Neuronal stem cell (in vitro differentiated cells): Measurements from ENCODE around the gene LIN54.

Source experiments
- DNase-seq: peaks from one replicate; pipeline ENCODE4 v3.0.0-alpha.2; 2013; ENCODE audit warnings: low spot score
- H2AFZ ChIP-seq: one replicate; pipeline ENCODE4 v1.6.1; 2013; ENCODE audit warnings: mild to moderate bottlenecking, low read length, inconsistent platforms
- H2AK5ac ChIP-seq: 2 replicates; pipeline ENCODE4 v1.6.1; 2013; ENCODE audit warnings: low read depth, mild to moderate bottlenecking, inconsistent platforms, low read length, moderate library complexity, mixed read lengths
- H2BK120ac ChIP-seq: 2 replicates; pipeline ENCODE4 v1.6.1; 2013; ENCODE audit warnings: low read depth, mild to moderate bottlenecking, inconsistent platforms, low read length, moderate library complexity, mixed read lengths
- H2BK12ac ChIP-seq: one replicate; pipeline ENCODE4 v1.6.1; 2013; ENCODE audit warnings: low read length, inconsistent platforms
- H2BK15ac ChIP-seq: 2 replicates; pipeline ENCODE4 v1.6.1; 2013; ENCODE audit warnings: mild to moderate bottlenecking, low read length, inconsistent platforms, mixed read lengths
- H2BK5ac ChIP-seq: one replicate; pipeline ENCODE4 v1.6.1; 2013; ENCODE audit warnings: inconsistent platforms, mild to moderate bottlenecking, low read length, moderate library complexity
- H3K14ac ChIP-seq: one replicate; pipeline ENCODE4 v1.6.1; 2013; ENCODE audit warnings: low read length, inconsistent platforms
- H3K18ac ChIP-seq: 2 replicates; pipeline ENCODE4 v1.6.1; 2013; ENCODE audit warnings: low read length, inconsistent platforms
- H3K23ac ChIP-seq: 2 replicates; pipeline ENCODE4 v1.6.1; 2013; ENCODE audit warnings: low read depth, mild to moderate bottlenecking, mixed read lengths, low read length, inconsistent platforms; ENCODE audit not compliant: poor library complexity
- H3K27ac ChIP-seq: replicated peaks from 3 replicates; pipeline ENCODE4 v1.5.1; 2013; ENCODE audit warnings: low read length, inconsistent platforms
- H3K27me3 ChIP-seq, 3 experiments: 2 replicates each; pipeline ENCODE4 v1.6.1; 2013; ENCODE audit warnings: low read length in 3 of 3, mild to moderate bottlenecking in 2 of 3, inconsistent platforms in 1 of 3, low read depth in 1 of 3, mixed read lengths in 1 of 3, moderate library complexity in 1 of 3; ENCODE audit not compliant: control insufficient read depth in 3 of 3, insufficient read depth in 3 of 3
- H3K36me3 ChIP-seq, 2 donors: replicated peaks in 1 of 2; 2 replicates each; pipeline ENCODE4 v1.6.1; 2013; ENCODE audit warnings: low read length in 2 of 2; ENCODE audit not compliant: control insufficient read depth in 2 of 2, insufficient read depth in 2 of 2
- H3K4ac ChIP-seq: 2 replicates; pipeline ENCODE4 v1.6.1; 2013; ENCODE audit warnings: inconsistent platforms, mild to moderate bottlenecking, low read length, moderate library complexity
- H3K4me1 ChIP-seq, 2 donors: 1 replicate in 1 of 2; 2 replicates in 1 of 2; pipeline ENCODE4 v1.6.1; 2013; ENCODE audit warnings: low read length in 2 of 2, low read depth in 1 of 2; ENCODE audit not compliant: control insufficient read depth in 2 of 2, insufficient read depth in 1 of 2
- H3K4me2 ChIP-seq: one replicate; pipeline ENCODE4 v1.6.1; 2013; ENCODE audit warnings: mild to moderate bottlenecking, low read length, inconsistent platforms; ENCODE audit not compliant: insufficient read depth, poor library complexity, severe bottlenecking
- H3K4me3 ChIP-seq, 2 donors: 2 replicates each; pipeline ENCODE4 v1.5.1; 2013; ENCODE audit warnings: low read length in 2 of 2, mild to moderate bottlenecking in 2 of 2, inconsistent platforms in 1 of 2, moderate library complexity in 1 of 2
- H3K79me1 ChIP-seq: one replicate; pipeline ENCODE4 v1.6.1; 2013; ENCODE audit warnings: low read depth, mild to moderate bottlenecking, inconsistent platforms, low read length, moderate library complexity
- H3K9ac ChIP-seq: one replicate; pipeline ENCODE4 v1.6.1; 2013; ENCODE audit warnings: mild to moderate bottlenecking, low read depth, low read length, inconsistent platforms; ENCODE audit not compliant: poor library complexity
- H3K9me3 ChIP-seq, 2 donors: replicated peaks in 1 of 2; 2 replicates each; pipeline versions ENCODE3 to v1.6.1; 2013; ENCODE audit warnings: low read length in 2 of 2, mild to moderate bottlenecking in 2 of 2, inconsistent platforms in 1 of 2, low read depth in 1 of 2, mixed read lengths in 1 of 2, moderate library complexity in 1 of 2; ENCODE audit not compliant: control insufficient read depth in 2 of 2, insufficient read depth in 1 of 2
- H4K8ac ChIP-seq: one replicate; pipeline ENCODE4 v1.6.1; 2013; ENCODE audit warnings: low read depth, mild to moderate bottlenecking, inconsistent platforms, low read length, moderate library complexity
- H4K91ac ChIP-seq: one replicate; pipeline ENCODE4 v1.6.1; 2013; ENCODE audit warnings: low read length, low read depth, mild to moderate bottlenecking, inconsistent platforms; ENCODE audit not compliant: poor library complexity
- WGBS, 2 donors: extraction: QIAGEN DNeasy Blood & Tissue Kit; methylation state at CpG; one replicate each; pipeline ENCODE4 v1.1.7; 2013; ENCODE audit warnings: missing lambda C conversion rate in 2 of 2, mixed read lengths in 1 of 2; ENCODE audit not compliant: insufficient read length in 2 of 2, insufficient replicate concordance in 1 of 2; ENCODE audit errors: extremely low coverage in 2 of 2; 5-methylcytosine and 5-hydroxymethylcytosine counted together

The LIN54 gene

GRCh38 chr4:83002329-83002728 lies 8.3 kb downstream of the LIN54 start:
- WGBS, 2 donors = no CpG with 5 or more reads among the region's 3 CpGs
- no peak overlapping the region for H3K23ac ChIP-seq
- no peak overlapping the region for H2BK15ac ChIP-seq
- no peak overlapping the region for H2AK5ac ChIP-seq
- H3K4me3 ChIP-seq = no peak overlapping the region
- H2BK120ac ChIP-seq = no peak overlapping the region
- H4K91ac ChIP-seq = no peak overlapping the region
- no peaks in the 10 kb centered on the region for H3K79me1 ChIP-seq
- no peak overlapping the region for H3K9ac ChIP-seq
- no peak overlapping the region for H2BK12ac ChIP-seq
- DNase-seq = no peak
- H3K27ac ChIP-seq = no peak overlapping the region
- no peaks in the 10 kb centered on the region for H3K9me3 ChIP-seq
- no peak overlapping the region for H2BK5ac ChIP-seq
- H4K8ac ChIP-seq = no peak overlapping the region
- no peak overlapping the region for H3K14ac ChIP-seq
- no peak overlapping the region for H3K4me2 ChIP-seq
- no peak overlapping the region for H2AFZ ChIP-seq
- no peak overlapping the region for H3K4ac ChIP-seq
- no peaks in the 10 kb centered on the region for H3K27me3 ChIP-seq
- no peaks in the 10 kb centered on the region for H3K4me1 ChIP-seq
- no peak overlapping the region for H3K18ac ChIP-seq
- H3K36me3 ChIP-seq = peaks cover 0 to 7% of the 10 kb centered on the region in 2 donors

- no peak overlapping the region for H3K18ac ChIP-seq
- H3K9ac ChIP-seq = no peak overlapping the region
- H3K27ac ChIP-seq = no peak overlapping the region
- no peak overlapping the region for H2BK15ac ChIP-seq
- H3K36me3 ChIP-seq = peaks cover 0 to 4% of the 10 kb centered on the region in 2 donors
- H3K14ac ChIP-seq = no peak overlapping the region
- no peaks in the 10 kb centered on the region for H3K9me3 ChIP-seq
- H4K91ac ChIP-seq = no peak overlapping the region
- H2AFZ ChIP-seq = no peak overlapping the region
- no peak overlapping the region for H2AK5ac ChIP-seq
- H2BK12ac ChIP-seq = no peak overlapping the region
- DNase-seq = no peak
- H2BK5ac ChIP-seq = no peak overlapping the region
- no peak overlapping the region for H3K4me3 ChIP-seq
- H3K27me3 ChIP-seq = no peaks in the 10 kb centered on the region
- no peak overlapping the region for H2BK120ac ChIP-seq
- no peak overlapping the region for H3K4ac ChIP-seq
- H4K8ac ChIP-seq = no peak overlapping the region
- no peak overlapping the region for H3K23ac ChIP-seq
- H3K4me2 ChIP-seq = no peak overlapping the region
- H3K79me1 ChIP-seq = no peaks in the 10 kb centered on the region
- no peaks in the 10 kb centered on the region for H3K4me1 ChIP-seq
Observed at GRCh38 chr4:82998898-82999297, 11.7 kb downstream of the LIN54 start.

GRCh38 chr4:82994834-82995233 lies 15.8 kb downstream of the LIN54 start:
- Histone ChIP-seq H3K4me3 (no peak overlapping the region), H2BK12ac (no peak overlapping the region), H3K79me1 (peaks cover 2% of the 10 kb centered on the region), H2BK120ac (no peak overlapping the region), H3K27me3 (no peaks in the 10 kb centered on the region), H3K4me2 (no peak overlapping the region), H3K23ac (no peak overlapping the region), H4K91ac (no peak overlapping the region), H3K4ac (no peak overlapping the region), H3K18ac (no peak overlapping the region), H2AFZ (no peak overlapping the region), H3K36me3 (no peaks in the 10 kb centered on the region), H2BK15ac (no peak overlapping the region), H3K27ac (no peak overlapping the region), H3K14ac (no peak overlapping the region), H4K8ac (no peak overlapping the region), H2BK5ac (no peak overlapping the region), H2AK5ac (no peak overlapping the region), H3K9me3 (peaks cover 0 to 2% of the 10 kb centered on the region in 2 donors), H3K4me1 (no peaks in the 10 kb centered on the region), H3K9ac (no peak overlapping the region)
- no CpG with 5 or more reads among the region's 4 CpGs for WGBS, 2 donors
- no peak for DNase-seq

GRCh38 chr4:82989575-82990429 lies 20.8 kb downstream of the LIN54 start:
- Histone ChIP-seq H2BK5ac (no peak overlapping the region), H3K23ac (no peak overlapping the region), H2AK5ac (no peak overlapping the region), H4K8ac (no peak overlapping the region), H2BK12ac (no peak overlapping the region), H2BK120ac (no peak overlapping the region), H3K14ac (no peak overlapping the region), H3K4ac (no peak overlapping the region), H3K79me1 (peaks cover 2% of the 10 kb centered on the region), H2AFZ (no peak overlapping the region), H3K4me1 (no peaks in the 10 kb centered on the region), H3K9ac (no peak overlapping the region), H3K18ac (no peak overlapping the region), H3K9me3 (peaks cover 0 to 2% of the 10 kb centered on the region in 2 donors), H4K91ac (no peak overlapping the region), H3K36me3 (peaks cover 0 to 4% of the 10 kb centered on the region in 2 donors), H3K4me2 (no peak overlapping the region), H2BK15ac (no peak overlapping the region), H3K27me3 (no peaks in the 10 kb centered on the region), H3K27ac (no peak overlapping the region), H3K4me3 (no peak overlapping the region)
- WGBS, 2 donors = no CpG with 5 or more reads among the region's 2 CpGs
- DNase-seq = no peak
